ENCODE measurements around the gene ZNF672. TPM values are rescaled to one million over a fixed set of nuclear protein-coding genes. Genes with fewer than 3 reads are reported as not detected.

Gene ZNF672
- total and polyA plus RNA-seq, 4 donors = 6.4 to 28.0 (median 20.1) TPM

DNA sequence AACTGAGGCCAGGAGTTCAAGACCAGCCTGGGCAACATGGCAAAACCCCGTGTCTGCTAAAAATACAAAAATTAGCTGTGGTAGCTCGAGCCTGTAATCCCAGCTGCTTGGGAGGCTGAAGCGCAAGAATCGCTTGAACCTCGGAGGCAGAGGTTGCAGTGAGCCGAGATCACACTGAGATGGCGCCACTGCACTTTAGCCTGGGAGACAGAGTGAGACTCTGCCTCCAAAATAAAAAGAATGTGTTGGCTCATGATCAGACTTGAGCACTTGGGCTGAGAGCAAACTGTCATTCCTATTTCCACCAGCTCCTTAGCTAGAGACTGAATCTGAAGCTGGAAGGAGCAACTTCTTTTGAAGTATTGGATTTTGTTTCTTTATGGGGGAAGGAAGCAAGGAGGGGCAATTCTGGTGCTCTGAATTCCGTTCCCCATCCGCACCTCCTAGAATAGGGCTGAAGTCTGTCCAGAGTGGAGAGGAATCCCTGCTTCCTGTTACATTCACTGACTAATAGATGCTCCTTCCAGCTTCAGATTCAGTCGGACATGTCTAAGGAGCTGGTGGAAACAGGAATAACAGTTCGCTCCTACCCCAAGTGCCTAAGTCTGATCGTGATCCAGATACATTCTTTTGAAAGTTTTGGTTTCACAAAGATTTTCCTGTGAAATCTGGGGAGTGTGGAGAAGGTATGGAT lies 3.8 kb downstream of the ZNF672 start (continued):
- TF ChIP-seq EGR1 (IDR thresholded peaks at IDR 0.05; ENCODE audit: low read depth in 2 of 2) (no peak), JUND (IDR thresholded peaks at IDR 0.05) (no peak)
- TF ChIP-seq, protein P1, sequence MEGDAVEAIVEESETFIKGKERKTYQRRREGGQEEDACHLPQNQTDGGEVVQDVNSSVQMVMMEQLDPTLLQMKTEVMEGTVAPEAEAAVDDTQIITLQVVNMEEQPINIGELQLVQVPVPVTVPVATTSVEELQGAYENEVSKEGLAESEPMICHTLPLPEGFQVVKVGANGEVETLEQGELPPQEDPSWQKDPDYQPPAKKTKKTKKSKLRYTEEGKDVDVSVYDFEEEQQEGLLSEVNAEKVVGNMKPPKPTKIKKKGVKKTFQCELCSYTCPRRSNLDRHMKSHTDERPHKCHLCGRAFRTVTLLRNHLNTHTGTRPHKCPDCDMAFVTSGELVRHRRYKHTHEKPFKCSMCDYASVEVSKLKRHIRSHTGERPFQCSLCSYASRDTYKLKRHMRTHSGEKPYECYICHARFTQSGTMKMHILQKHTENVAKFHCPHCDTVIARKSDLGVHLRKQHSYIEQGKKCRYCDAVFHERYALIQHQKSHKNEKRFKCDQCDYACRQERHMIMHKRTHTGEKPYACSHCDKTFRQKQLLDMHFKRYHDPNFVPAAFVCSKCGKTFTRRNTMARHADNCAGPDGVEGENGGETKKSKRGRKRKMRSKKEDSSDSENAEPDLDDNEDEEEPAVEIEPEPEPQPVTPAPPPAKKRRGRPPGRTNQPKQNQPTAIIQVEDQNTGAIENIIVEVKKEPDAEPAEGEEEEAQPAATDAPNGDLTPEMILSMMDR (IDR thresholded peaks at IDR 0.05; ENCODE audit: low read depth, low read length, missing input control) = peak; percentile 40

DNA sequence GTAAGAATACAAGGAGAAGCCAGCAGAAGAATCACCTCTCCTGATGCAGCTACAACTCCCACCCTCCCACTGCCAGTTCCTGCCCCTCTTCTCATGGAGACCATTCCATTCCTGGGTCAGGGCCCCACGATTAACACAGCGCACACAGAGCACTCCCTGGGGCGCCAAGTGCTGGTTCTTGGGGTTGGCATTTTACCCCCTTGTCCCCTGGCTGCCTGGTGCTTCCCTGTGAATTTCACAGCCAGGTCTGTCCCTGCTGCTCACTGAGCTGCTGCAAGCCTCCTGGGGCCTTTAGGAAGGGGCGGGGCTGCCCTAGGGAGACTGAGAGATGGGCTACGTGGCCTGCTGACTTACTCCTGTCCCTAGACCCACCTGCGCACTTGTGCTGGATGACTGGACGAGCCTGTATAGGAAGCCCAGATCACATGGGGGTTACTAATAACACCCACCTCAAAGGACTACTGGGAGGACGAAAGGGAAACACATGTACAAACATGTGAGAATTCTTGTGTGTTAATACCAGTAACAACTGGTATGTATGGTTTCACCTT lies 4.8 kb downstream of the ZNF672 start:
- no peak for DNase-seq (ENCODE audit: low spot score)
- H3K27ac ChIP-seq (ENCODE audit: low read depth in 1 of 2, low read length in 2 of 2) = no peak overlapping the region
- no peak overlapping the region for H3K4me3 ChIP-seq (ENCODE audit: low read depth in 1 of 3, low read length in 3 of 3)
- no peaks in the 10 kb centered on the region for H3K9me3 ChIP-seq (ENCODE audit: control insufficient read depth in 4 of 4, low read length in 3 of 4)
- H3K36me3 ChIP-seq (ENCODE audit: control insufficient read depth in 4 of 4, insufficient read depth in 3 of 4, low read depth in 1 of 4, low read length in 3 of 4) = peaks cover 11 to 34% (median 27%) of the 10 kb centered on the region in 4 donors
- H3K9ac ChIP-seq (ENCODE audit: low read depth in 1 of 2, low read length in 2 of 2) = no peak overlapping the region
- H3K4me1 ChIP-seq (ENCODE audit: control insufficient read depth in 4 of 4, insufficient read depth in 4 of 4, low read length in 3 of 4) = peaks cover 3 to 15% (median 8%) of the 10 kb centered on the region in 4 donors
- WGBS = 92% methylated on average over 8 of the region's 8 CpGs
- TF ChIP-seq EGR1 (IDR thresholded peaks at IDR 0.05; ENCODE audit: low read depth in 2 of 2) (no peak), YY1 (IDR thresholded peaks at IDR 0.05) (no peak), SP1 (IDR thresholded peaks at IDR 0.05) (no peak), RXRA (IDR thresholded peaks at IDR 0.05) (no peak), GABPA (IDR thresholded peaks at IDR 0.05 in 1 of 2, conservative IDR thresholded peaks at IDR 0.05 in 1 of 2) (no peak), HNF4A (conservative IDR thresholded peaks at IDR 0.05) (no peak), FOXA1 (IDR thresholded peaks at IDR 0.05) (no peak), FOXA2 (IDR thresholded peaks at IDR 0.05) (no peak), NR2F2 (IDR thresholded peaks at IDR 0.05) (no peak), HNF4G (IDR thresholded peaks at IDR 0.05) (no peak)
- TF ChIP-seq, protein P2, sequence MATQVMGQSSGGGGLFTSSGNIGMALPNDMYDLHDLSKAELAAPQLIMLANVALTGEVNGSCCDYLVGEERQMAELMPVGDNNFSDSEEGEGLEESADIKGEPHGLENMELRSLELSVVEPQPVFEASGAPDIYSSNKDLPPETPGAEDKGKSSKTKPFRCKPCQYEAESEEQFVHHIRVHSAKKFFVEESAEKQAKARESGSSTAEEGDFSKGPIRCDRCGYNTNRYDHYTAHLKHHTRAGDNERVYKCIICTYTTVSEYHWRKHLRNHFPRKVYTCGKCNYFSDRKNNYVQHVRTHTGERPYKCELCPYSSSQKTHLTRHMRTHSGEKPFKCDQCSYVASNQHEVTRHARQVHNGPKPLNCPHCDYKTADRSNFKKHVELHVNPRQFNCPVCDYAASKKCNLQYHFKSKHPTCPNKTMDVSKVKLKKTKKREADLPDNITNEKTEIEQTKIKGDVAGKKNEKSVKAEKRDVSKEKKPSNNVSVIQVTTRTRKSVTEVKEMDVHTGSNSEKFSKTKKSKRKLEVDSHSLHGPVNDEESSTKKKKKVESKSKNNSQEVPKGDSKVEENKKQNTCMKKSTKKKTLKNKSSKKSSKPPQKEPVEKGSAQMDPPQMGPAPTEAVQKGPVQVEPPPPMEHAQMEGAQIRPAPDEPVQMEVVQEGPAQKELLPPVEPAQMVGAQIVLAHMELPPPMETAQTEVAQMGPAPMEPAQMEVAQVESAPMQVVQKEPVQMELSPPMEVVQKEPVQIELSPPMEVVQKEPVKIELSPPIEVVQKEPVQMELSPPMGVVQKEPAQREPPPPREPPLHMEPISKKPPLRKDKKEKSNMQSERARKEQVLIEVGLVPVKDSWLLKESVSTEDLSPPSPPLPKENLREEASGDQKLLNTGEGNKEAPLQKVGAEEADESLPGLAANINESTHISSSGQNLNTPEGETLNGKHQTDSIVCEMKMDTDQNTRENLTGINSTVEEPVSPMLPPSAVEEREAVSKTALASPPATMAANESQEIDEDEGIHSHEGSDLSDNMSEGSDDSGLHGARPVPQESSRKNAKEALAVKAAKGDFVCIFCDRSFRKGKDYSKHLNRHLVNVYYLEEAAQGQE (IDR thresholded peaks at IDR 0.05) = no peak
- TF ChIP-seq, protein P3, sequence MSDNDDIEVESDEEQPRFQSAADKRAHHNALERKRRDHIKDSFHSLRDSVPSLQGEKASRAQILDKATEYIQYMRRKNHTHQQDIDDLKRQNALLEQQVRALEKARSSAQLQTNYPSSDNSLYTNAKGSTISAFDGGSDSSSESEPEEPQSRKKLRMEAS (IDR thresholded peaks at IDR 0.05) = no peak
- TF ChIP-seq, protein P4, sequence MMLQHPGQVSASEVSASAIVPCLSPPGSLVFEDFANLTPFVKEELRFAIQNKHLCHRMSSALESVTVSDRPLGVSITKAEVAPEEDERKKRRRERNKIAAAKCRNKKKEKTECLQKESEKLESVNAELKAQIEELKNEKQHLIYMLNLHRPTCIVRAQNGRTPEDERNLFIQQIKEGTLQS (IDR thresholded peaks at IDR 0.05) = no peak
- H3K27me3 ChIP-seq (ENCODE audit: control insufficient read depth in 4 of 4, insufficient read depth in 4 of 4, low read length in 3 of 4) = no peaks in the 10 kb centered on the region

Measured in liver (tissue), 9 donors.